ENCODE measurements around the gene PPP1R12B. TPM values are rescaled to one million over a fixed set of nuclear protein-coding genes. Genes with fewer than 3 reads are reported as not detected.

Gene PPP1R12B
- total RNA-seq, 1 experiment from 2014 or later = 17.0 TPM

GRCh38 chr1:202588503-202589189 lies 240.1 kb downstream of the PPP1R12B start:
- H3K4me1 ChIP-seq (ENCODE audit: insufficient read depth, low read length, poor library complexity, severe bottlenecking) = peaks cover 20% of the 10 kb centered on the region
- BruUV-seq (replicated peaks) = no TSS peak
- no peak overlapping the region for H3K27ac ChIP-seq (ENCODE audit: low read depth, low read length, poor library complexity, severe bottlenecking)
- no peak for TF ChIP-seq EZH2 (IDR thresholded peaks at IDR 0.05; ENCODE audit: borderline replicate concordance, low read depth, low read length, poor library complexity, severe bottlenecking)
- TF ChIP-seq CTCF (conservative IDR thresholded peaks at IDR 0.05; ENCODE audit: low read depth, low read length) = no peak
- no peaks in the 10 kb centered on the region for H3K9me3 ChIP-seq (ENCODE audit: low read depth, low read length, poor library complexity, severe bottlenecking)
- POLR2A ChIA-PET (ENCODE audit: low non-redundant PET) = no interaction called here
- H3K36me3 ChIP-seq (ENCODE audit: insufficient read depth, low read length, poor library complexity, severe bottlenecking) = no peaks in the 10 kb centered on the region
- no peak for DNase-seq (ENCODE audit: low spot score)
- no peaks in the 10 kb centered on the region for H3K27me3 ChIP-seq (replicated peaks; ENCODE audit: insufficient read depth, low read depth, low read length, poor library complexity)
- intact Hi-C loops (cut with micrococcal nuclease; ENCODE audit: unreplicated experiment) = no loop called here
- CTCF ChIA-PET = interaction anchor here (0.5 kb wide), 1 partner anchor 610 kb away, joined by 4 read pairs; no protein-coding TSS in a partner anchor
- H3K4me3 ChIP-seq (ENCODE audit: low read depth, low read length, poor library complexity, severe bottlenecking) = no peak overlapping the region

- POLR2A ChIA-PET (ENCODE audit: low non-redundant PET) = no interaction called here
- peaks cover 20% of the 10 kb centered on the region for H3K4me1 ChIP-seq (ENCODE audit: insufficient read depth, low read length, poor library complexity, severe bottlenecking)
- BruUV-seq (replicated peaks) = no TSS peak
Measured at GRCh38 chr1:202589190-202589930, 240.9 kb downstream of the PPP1R12B start.

GRCh38 chr1:202590126-202590525 lies 241.6 kb downstream of the PPP1R12B start:
- Histone ChIP-seq H3K9me3 (ENCODE audit: low read depth, low read length, poor library complexity, severe bottlenecking) (no peaks in the 10 kb centered on the region), H3K27ac (ENCODE audit: low read depth, low read length, poor library complexity, severe bottlenecking) (no peak overlapping the region), H3K4me3 (ENCODE audit: low read depth, low read length, poor library complexity, severe bottlenecking) (no peak overlapping the region), H3K4me1 (ENCODE audit: insufficient read depth, low read length, poor library complexity, severe bottlenecking) (peaks cover 20% of the 10 kb centered on the region), H3K36me3 (ENCODE audit: insufficient read depth, low read length, poor library complexity, severe bottlenecking) (no peaks in the 10 kb centered on the region), H3K27me3 (replicated peaks; ENCODE audit: insufficient read depth, low read depth, low read length, poor library complexity) (no peaks in the 10 kb centered on the region)
- ChIA-PET POLR2A (ENCODE audit: low non-redundant PET) (interaction anchor here (0.6 kb wide), 1 partner anchor 12 kb away, joined by 3 read pairs; no protein-coding TSS in a partner anchor), CTCF (interaction anchor here (0.7 kb wide), 1 partner anchor 8 kb away, joined by 3 read pairs; no protein-coding TSS in a partner anchor)
- no peak for DNase-seq (ENCODE audit: low spot score)
- intact Hi-C loops (cut with micrococcal nuclease; ENCODE audit: unreplicated experiment) = no loop called here
- no TSS peak for BruUV-seq (replicated peaks)
- TF ChIP-seq CTCF (conservative IDR thresholded peaks at IDR 0.05; ENCODE audit: low read depth, low read length) = no peak
- no peak for TF ChIP-seq EZH2 (IDR thresholded peaks at IDR 0.05; ENCODE audit: borderline replicate concordance, low read depth, low read length, poor library complexity, severe bottlenecking)

More at GRCh38 chr1:202589190-202589930, 240.9 kb downstream of the PPP1R12B start:
- TF ChIP-seq CTCF (conservative IDR thresholded peaks at IDR 0.05; ENCODE audit: low read depth, low read length) = no peak
- no peak for TF ChIP-seq EZH2 (IDR thresholded peaks at IDR 0.05; ENCODE audit: borderline replicate concordance, low read depth, low read length, poor library complexity, severe bottlenecking)
- H3K27me3 ChIP-seq (replicated peaks; ENCODE audit: insufficient read depth, low read depth, low read length, poor library complexity) = no peaks in the 10 kb centered on the region
- DNase-seq (ENCODE audit: low spot score) = no peak
- CTCF ChIA-PET = interaction anchor here (0.5 kb wide), 1 partner anchor 610 kb away, joined by 4 read pairs; no protein-coding TSS in a partner anchor
- H3K4me3 ChIP-seq (ENCODE audit: low read depth, low read length, poor library complexity, severe bottlenecking) = no peak overlapping the region
- H3K36me3 ChIP-seq (ENCODE audit: insufficient read depth, low read length, poor library complexity, severe bottlenecking) = no peaks in the 10 kb centered on the region
- H3K27ac ChIP-seq (ENCODE audit: low read depth, low read length, poor library complexity, severe bottlenecking) = no peak overlapping the region
- H3K9me3 ChIP-seq (ENCODE audit: low read depth, low read length, poor library complexity, severe bottlenecking) = no peaks in the 10 kb centered on the region
- intact Hi-C loops (cut with micrococcal nuclease; ENCODE audit: unreplicated experiment) = no loop called here

Measured in A673 (cell line).